ENCODE results near the gene CDRT15. TPM values are rescaled to one million over a fixed set of nuclear protein-coding genes. Genes with fewer than 3 reads are reported as not detected.

Gene CDRT15
- total RNA-seq, 1 experiment from 2014 or later = not detected

DNA sequence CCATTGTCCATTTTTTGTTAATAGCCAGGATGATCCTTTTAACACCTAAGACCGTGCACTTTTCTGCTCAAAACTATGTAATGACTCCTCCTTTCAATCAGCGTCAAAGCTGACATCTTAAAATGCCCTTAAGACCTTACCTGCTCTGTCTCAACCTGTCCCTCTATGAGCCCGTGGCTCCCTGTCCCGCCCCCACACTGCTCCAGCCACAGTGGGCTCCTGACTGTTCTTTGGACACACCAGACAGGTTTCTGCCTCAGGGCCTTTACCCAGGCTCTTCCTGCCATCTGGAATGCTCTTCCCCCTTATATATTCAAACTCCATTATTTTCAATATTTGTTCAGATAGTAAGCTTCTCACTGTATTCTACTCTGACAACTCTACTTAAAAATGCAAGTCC is 14.1 kb downstream of the CDRT15 start:
- intact Hi-C loops (cut with micrococcal nuclease; ENCODE audit: unreplicated experiment) = no loop called here
- ChIA-PET CTCF (no interaction called here), POLR2A (ENCODE audit: low non-redundant PET) (no interaction called here)
- Histone ChIP-seq H3K27ac (ENCODE audit: low read depth, low read length, poor library complexity, severe bottlenecking) (no peak overlapping the region), H3K27me3 (replicated peaks; ENCODE audit: insufficient read depth, low read depth, low read length, poor library complexity) (no peaks in the 10 kb centered on the region), H3K9me3 (ENCODE audit: low read depth, low read length, poor library complexity, severe bottlenecking) (no peaks in the 10 kb centered on the region), H3K36me3 (ENCODE audit: insufficient read depth, low read length, poor library complexity, severe bottlenecking) (no peaks in the 10 kb centered on the region), H3K4me3 (ENCODE audit: low read depth, low read length, poor library complexity, severe bottlenecking) (no peak overlapping the region), H3K4me1 (ENCODE audit: insufficient read depth, low read length, poor library complexity, severe bottlenecking) (peaks cover 9% of the 10 kb centered on the region)
- TF ChIP-seq EZH2 (IDR thresholded peaks at IDR 0.05; ENCODE audit: borderline replicate concordance, low read depth, low read length, poor library complexity, severe bottlenecking) = no peak
- TF ChIP-seq, protein P1, sequence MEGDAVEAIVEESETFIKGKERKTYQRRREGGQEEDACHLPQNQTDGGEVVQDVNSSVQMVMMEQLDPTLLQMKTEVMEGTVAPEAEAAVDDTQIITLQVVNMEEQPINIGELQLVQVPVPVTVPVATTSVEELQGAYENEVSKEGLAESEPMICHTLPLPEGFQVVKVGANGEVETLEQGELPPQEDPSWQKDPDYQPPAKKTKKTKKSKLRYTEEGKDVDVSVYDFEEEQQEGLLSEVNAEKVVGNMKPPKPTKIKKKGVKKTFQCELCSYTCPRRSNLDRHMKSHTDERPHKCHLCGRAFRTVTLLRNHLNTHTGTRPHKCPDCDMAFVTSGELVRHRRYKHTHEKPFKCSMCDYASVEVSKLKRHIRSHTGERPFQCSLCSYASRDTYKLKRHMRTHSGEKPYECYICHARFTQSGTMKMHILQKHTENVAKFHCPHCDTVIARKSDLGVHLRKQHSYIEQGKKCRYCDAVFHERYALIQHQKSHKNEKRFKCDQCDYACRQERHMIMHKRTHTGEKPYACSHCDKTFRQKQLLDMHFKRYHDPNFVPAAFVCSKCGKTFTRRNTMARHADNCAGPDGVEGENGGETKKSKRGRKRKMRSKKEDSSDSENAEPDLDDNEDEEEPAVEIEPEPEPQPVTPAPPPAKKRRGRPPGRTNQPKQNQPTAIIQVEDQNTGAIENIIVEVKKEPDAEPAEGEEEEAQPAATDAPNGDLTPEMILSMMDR (conservative IDR thresholded peaks at IDR 0.05; ENCODE audit: low read depth, low read length) = no peak
- no peak for DNase-seq (ENCODE audit: low spot score)
- no TSS peak for BruUV-seq (replicated peaks)

DNA sequence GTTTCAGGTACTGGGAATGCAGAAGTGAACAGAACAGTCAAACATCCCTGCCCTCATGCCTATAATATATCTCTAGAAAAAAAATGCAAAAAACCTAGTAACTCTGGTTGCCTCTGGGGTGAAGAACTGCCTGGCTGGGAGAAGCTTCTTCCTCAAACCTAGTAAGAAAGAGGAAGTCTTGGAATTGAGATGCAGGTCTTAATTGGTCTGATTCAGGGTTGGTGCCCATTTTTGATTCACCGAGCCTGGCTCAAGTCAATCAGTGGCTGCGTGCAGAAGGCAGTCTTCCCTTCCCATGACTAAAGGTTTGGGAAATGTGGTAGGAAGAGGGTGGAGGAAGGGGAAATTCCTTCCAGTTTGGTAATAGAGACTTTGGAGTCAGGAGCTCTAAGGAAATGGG is 22.4 kb downstream of the CDRT15 start:
- H3K27me3 ChIP-seq (replicated peaks; ENCODE audit: insufficient read depth, low read depth, low read length, poor library complexity) = no peaks in the 10 kb centered on the region
- H3K4me3 ChIP-seq (ENCODE audit: low read depth, low read length, poor library complexity, severe bottlenecking) = no peak overlapping the region
- CTCF ChIA-PET = no interaction called here
- no peak for DNase-seq (ENCODE audit: low spot score)
- no peak overlapping the region for H3K27ac ChIP-seq (ENCODE audit: low read depth, low read length, poor library complexity, severe bottlenecking)
- intact Hi-C loops (cut with micrococcal nuclease; ENCODE audit: unreplicated experiment) = no loop called here
- TF ChIP-seq, protein P1 (conservative IDR thresholded peaks at IDR 0.05; ENCODE audit: low read depth, low read length) = no peak
- no peak for TF ChIP-seq EZH2 (IDR thresholded peaks at IDR 0.05; ENCODE audit: borderline replicate concordance, low read depth, low read length, poor library complexity, severe bottlenecking)
- peaks cover under 1% of the 10 kb centered on the region for H3K36me3 ChIP-seq (ENCODE audit: insufficient read depth, low read length, poor library complexity, severe bottlenecking)
- H3K9me3 ChIP-seq (ENCODE audit: low read depth, low read length, poor library complexity, severe bottlenecking) = no peaks in the 10 kb centered on the region
- BruUV-seq (replicated peaks) = no TSS peak
- no peaks in the 10 kb centered on the region for H3K4me1 ChIP-seq (ENCODE audit: insufficient read depth, low read length, poor library complexity, severe bottlenecking)
- POLR2A ChIA-PET (ENCODE audit: low non-redundant PET) = no interaction called here

DNA sequence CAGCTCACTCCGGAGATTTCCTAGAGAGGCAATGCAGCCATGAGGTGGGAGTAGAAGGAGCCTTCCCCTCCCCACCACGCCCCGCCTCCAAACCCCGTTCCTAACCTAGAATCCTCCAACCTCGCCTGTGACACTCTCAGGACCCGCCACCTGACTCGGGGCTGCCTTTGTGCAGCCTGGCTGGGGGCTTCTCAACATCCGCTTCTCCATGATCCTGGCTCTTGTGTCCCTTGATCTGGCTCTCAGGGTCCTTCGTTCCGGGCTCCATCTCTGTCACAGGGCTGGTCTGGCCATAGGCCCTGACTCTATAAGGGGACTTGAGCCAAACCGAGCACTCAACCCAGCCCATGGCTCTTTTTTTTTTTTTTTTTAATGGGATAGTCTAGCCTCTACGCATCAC is 24.3 kb downstream of the CDRT15 start:
- Histone ChIP-seq H3K27me3 (replicated peaks; ENCODE audit: insufficient read depth, low read depth, low read length, poor library complexity) (no peaks in the 10 kb centered on the region), H3K36me3 (ENCODE audit: insufficient read depth, low read length, poor library complexity, severe bottlenecking) (peaks cover 4% of the 10 kb centered on the region), H3K4me1 (ENCODE audit: insufficient read depth, low read length, poor library complexity, severe bottlenecking) (no peaks in the 10 kb centered on the region), H3K9me3 (ENCODE audit: low read depth, low read length, poor library complexity, severe bottlenecking) (no peaks in the 10 kb centered on the region), H3K4me3 (ENCODE audit: low read depth, low read length, poor library complexity, severe bottlenecking) (no peak overlapping the region), H3K27ac (ENCODE audit: low read depth, low read length, poor library complexity, severe bottlenecking) (no peak overlapping the region)
- CTCF ChIA-PET = no interaction called here
- POLR2A ChIA-PET (ENCODE audit: low non-redundant PET) = no interaction called here
- DNase-seq (ENCODE audit: low spot score) = no peak
- intact Hi-C loops (cut with micrococcal nuclease; ENCODE audit: unreplicated experiment) = no loop called here
- BruUV-seq (replicated peaks) = no TSS peak
- TF ChIP-seq EZH2 (IDR thresholded peaks at IDR 0.05; ENCODE audit: borderline replicate concordance, low read depth, low read length, poor library complexity, severe bottlenecking) = no peak
- TF ChIP-seq, protein P1 (conservative IDR thresholded peaks at IDR 0.05; ENCODE audit: low read depth, low read length) = no peak

Data from A673 (cell line).